BE2C (cell line): ENCODE data around the gene KCNIP4.
"Not testable (repeated sequence)": the region's sequence is repeated elsewhere in the genome, so short reads cannot be mapped to it uniquely, and the experiment has no call there.

Experiments
- DNase-seq: peaks from one replicate; pipeline ENCODE4 v3.0.0-alpha.2; 2020
- H3K27me3 ChIP-seq: fragments of 250-450 bp; sonication (Bioruptor Pico); 2 replicates; pipeline ENCODE4 v1.5.1; 2020; ENCODE audit warnings: mild to moderate bottlenecking
- H3K36me3 ChIP-seq: fragments of 250-450 bp; sonication (Bioruptor Pico); 2 replicates; pipeline ENCODE4 v1.5.1; 2020; ENCODE audit warnings: mild to moderate bottlenecking
- H3K4me1 ChIP-seq: fragments of 250-450 bp; sonication (Bioruptor Pico); 2 replicates; pipeline ENCODE4 v1.5.1; 2020
- H3K4me3 ChIP-seq: 2 replicates; pipeline ENCODE4 v1.5.1; 2011; ENCODE audit warnings: low read depth, low read length
- H3K9me3 ChIP-seq: fragments of 250-450 bp; sonication (Bioruptor Pico); 2 replicates; pipeline ENCODE4 v1.5.1; 2020
- TF ChIP-seq, protein P1 (sequence below): IDR thresholded peaks from 2 replicates; pipeline ENCODE4 v1.5.1; 2012; ENCODE audit warnings: mild to moderate bottlenecking, low read depth, low read length

The KCNIP4 gene

GRCh38 chr4:21367567-21367966, 581.0 kb downstream of the KCNIP4 start:
- H3K4me3 ChIP-seq: no peak overlapping the region
- H3K9me3 ChIP-seq: no peaks in the 10 kb centered on the region
- no peaks in the 10 kb centered on the region for H3K27me3 ChIP-seq
- no peak for DNase-seq
- no peaks in the 10 kb centered on the region for H3K4me1 ChIP-seq
- TF ChIP-seq, protein P1, sequence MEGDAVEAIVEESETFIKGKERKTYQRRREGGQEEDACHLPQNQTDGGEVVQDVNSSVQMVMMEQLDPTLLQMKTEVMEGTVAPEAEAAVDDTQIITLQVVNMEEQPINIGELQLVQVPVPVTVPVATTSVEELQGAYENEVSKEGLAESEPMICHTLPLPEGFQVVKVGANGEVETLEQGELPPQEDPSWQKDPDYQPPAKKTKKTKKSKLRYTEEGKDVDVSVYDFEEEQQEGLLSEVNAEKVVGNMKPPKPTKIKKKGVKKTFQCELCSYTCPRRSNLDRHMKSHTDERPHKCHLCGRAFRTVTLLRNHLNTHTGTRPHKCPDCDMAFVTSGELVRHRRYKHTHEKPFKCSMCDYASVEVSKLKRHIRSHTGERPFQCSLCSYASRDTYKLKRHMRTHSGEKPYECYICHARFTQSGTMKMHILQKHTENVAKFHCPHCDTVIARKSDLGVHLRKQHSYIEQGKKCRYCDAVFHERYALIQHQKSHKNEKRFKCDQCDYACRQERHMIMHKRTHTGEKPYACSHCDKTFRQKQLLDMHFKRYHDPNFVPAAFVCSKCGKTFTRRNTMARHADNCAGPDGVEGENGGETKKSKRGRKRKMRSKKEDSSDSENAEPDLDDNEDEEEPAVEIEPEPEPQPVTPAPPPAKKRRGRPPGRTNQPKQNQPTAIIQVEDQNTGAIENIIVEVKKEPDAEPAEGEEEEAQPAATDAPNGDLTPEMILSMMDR: no peak
- no peaks in the 10 kb centered on the region for H3K36me3 ChIP-seq

DNA sequence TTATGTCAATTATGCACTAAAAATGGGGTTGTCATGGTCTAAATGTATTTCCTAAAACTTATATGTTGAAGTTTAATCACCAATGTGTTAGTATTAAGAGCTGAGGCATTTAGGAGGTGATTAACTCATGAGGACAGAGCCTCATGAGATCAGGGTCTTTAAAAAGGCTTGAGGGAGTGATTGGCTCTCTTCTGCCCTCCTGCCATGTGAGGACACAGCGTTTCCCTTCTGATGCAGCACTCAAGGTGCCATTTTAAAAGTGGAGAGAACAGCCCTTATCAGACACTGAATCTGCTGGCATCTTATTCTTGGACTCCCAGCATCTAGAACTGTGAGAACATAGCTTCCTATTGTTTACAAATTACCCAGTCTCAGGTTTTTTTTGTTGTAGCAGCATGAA, 581.7 kb downstream of the KCNIP4 start:
- Histone ChIP-seq H3K9me3 (no peaks in the 10 kb centered on the region), H3K27me3 (no peaks in the 10 kb centered on the region), H3K4me1 (no peaks in the 10 kb centered on the region), H3K4me3 (no peak overlapping the region), H3K36me3 (no peaks in the 10 kb centered on the region)
- no peak for DNase-seq
- TF ChIP-seq, protein P1: no peak

GRCh38 chr4:21366312-21366711, 582.3 kb downstream of the KCNIP4 start:
- H3K9me3 ChIP-seq: no peaks in the 10 kb centered on the region
- no peak overlapping the region for H3K4me3 ChIP-seq
- H3K36me3 ChIP-seq: no peaks in the 10 kb centered on the region
- DNase-seq: no peak
- no peaks in the 10 kb centered on the region for H3K4me1 ChIP-seq
- TF ChIP-seq, protein P1: no peak
- no peaks in the 10 kb centered on the region for H3K27me3 ChIP-seq

GRCh38 chr4:21363701-21364100, 584.9 kb downstream of the KCNIP4 start:
- TF ChIP-seq, protein P1: no peak
- Histone ChIP-seq H3K36me3 (no peaks in the 10 kb centered on the region), H3K4me3 (no peak overlapping the region), H3K4me1 (no peaks in the 10 kb centered on the region), H3K9me3 (no peaks in the 10 kb centered on the region), H3K27me3 (no peaks in the 10 kb centered on the region)
- no peak for DNase-seq

- not testable (repeated sequence) for H3K36me3 ChIP-seq, H3K4me1 ChIP-seq, H3K9me3 ChIP-seq, DNase-seq, H3K27me3 ChIP-seq, H3K4me3 ChIP-seq
Observed at GRCh38 chr4:21352354-21352753, 596.2 kb downstream of the KCNIP4 start.

GRCh38 chr4:21347142-21347541, 601.4 kb downstream of the KCNIP4 start:
- Histone ChIP-seq H3K27me3 (no peaks in the 10 kb centered on the region), H3K4me3 (no peak overlapping the region), H3K9me3 (no peaks in the 10 kb centered on the region), H3K4me1 (no peaks in the 10 kb centered on the region), H3K36me3 (no peaks in the 10 kb centered on the region)
- no peak for DNase-seq
- TF ChIP-seq, protein P1: no peak

DNA sequence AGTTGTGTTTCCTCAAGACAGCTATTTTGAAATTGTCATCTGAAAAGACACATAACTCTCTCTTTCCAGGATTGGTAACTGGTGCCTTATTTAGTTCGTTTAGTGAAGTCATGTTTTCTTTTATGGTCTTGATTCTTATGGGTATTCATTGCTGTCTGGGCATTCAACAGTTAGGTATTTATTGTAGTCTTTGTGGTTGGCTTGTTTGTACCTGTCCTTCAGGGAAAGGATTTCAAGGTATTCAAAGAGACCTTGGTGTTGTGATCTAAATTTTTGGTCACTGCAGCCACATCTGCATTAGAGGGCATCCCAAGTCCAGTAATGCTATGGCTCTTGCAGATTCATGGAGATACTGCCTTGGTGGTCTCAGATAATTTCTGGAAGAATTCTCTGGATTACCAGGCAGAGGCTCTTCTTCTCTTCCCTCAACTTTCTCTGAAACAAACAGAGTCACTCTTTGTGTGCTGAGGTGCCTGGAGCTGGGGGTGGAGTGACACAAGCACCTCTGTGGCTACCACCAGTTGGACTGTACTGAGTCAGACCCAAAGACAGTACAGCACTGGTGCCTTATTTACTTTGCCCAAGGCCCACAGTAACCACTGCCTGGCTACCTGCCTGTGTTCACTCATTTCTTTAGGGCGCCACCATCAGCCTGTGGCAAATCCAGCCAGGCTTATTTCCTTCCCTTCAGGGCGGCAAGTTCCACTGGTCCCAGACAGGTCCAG, 620.4 kb downstream of the KCNIP4 start:
- TF ChIP-seq, protein P1: no peak
- DNase-seq: no peak
- H3K27me3 ChIP-seq: no peaks in the 10 kb centered on the region
- H3K4me1 ChIP-seq: no peaks in the 10 kb centered on the region
- H3K9me3 ChIP-seq: no peaks in the 10 kb centered on the region
- H3K36me3 ChIP-seq: no peaks in the 10 kb centered on the region
- H3K4me3 ChIP-seq: no peak overlapping the region
